HepG2 (cell line): ENCODE data around the gene POMP. TPM values are rescaled to one million over a fixed set of nuclear protein-coding genes. Genes with fewer than 3 reads are reported as not detected.

Source experiments
- ATAC-seq: fragments of 200-7000 bp; cut with Tn5 transposase; 3 replicates; pipeline ENCODE4 v1.9.1; 2020; ENCODE audit warnings: mild to moderate bottlenecking, moderate library complexity
- BruUV-seq: library from RNA; stranded (reverse); fragments of 400-500 nt; replicated peaks from 2 replicates; lab custom pipeline; 2021; lab: Mats Ljungman, UMichigan
- CTCF ChIA-PET: fragments of 300-600 bp; formaldehyde crosslinking; extraction: SDS; loops from one replicate; lab custom pipeline; 2021; ENCODE audit warnings: low total read pairs, inconsistent platforms, low intra/inter-chr PET ratio; lab: Yijun Ruan, JAX
- POLR2A ChIA-PET: fragments of 350-600 bp; sonication (Branson Sonifier 250); formaldehyde crosslinking; loops from one replicate; lab custom pipeline; 2020; ENCODE audit warnings: antibody characterized with exemption, inconsistent platforms; lab: Yijun Ruan, JAX
- DNase-seq: peaks from one replicate; pipeline ENCODE4 v3.0.0-alpha.2; 2015; ENCODE audit warnings: low spot score
- FAIRE-seq: peaks from 3 replicates; lab custom pipeline; 2011; peaks lifted over from hg19 to GRCh38; lab: Jason Lieb, UNC
- H2AFZ ChIP-seq: one replicate; pipeline ENCODE4 v1.6.1; 2011; ENCODE audit warnings: low read length, inconsistent platforms
- H3K27ac ChIP-seq: fragments of 300-600 bp; 3 replicates; pipeline ENCODE4 v1.8.0; 2011; ENCODE audit warnings: mixed run types, mild to moderate bottlenecking, mixed read lengths, low read length, inconsistent platforms; ENCODE audit not compliant: insufficient read depth; ENCODE audit errors: extremely low read length
- H3K27me3 ChIP-seq, 2 experiments: fragments of 200-600 bp in 1 of 2; 2 replicates in 1 of 2; 3 replicates in 1 of 2; pipeline versions ENCODE4 v1.6.0 to v1.8.0; 2011; ENCODE audit warnings: low read length in 2 of 2, mild to moderate bottlenecking in 2 of 2, moderate library complexity in 2 of 2, inconsistent platforms in 1 of 2; ENCODE audit not compliant: insufficient read depth in 2 of 2, control insufficient read depth in 1 of 2
- H3K36me3 ChIP-seq, 2 experiments: fragments of 200-600 bp in 1 of 2; replicated peaks in 1 of 2; 2 replicates in 1 of 2; 3 replicates in 1 of 2; pipeline versions ENCODE4 v1.5.1 to v1.8.0; 2011; ENCODE audit warnings: low read length in 2 of 2, inconsistent platforms in 1 of 2; ENCODE audit not compliant: insufficient read depth in 2 of 2, control insufficient read depth in 1 of 2
- H3K4me1 ChIP-seq: 2 replicates; pipeline ENCODE4 v1.5.1; 2012; ENCODE audit warnings: low read length, inconsistent platforms; ENCODE audit not compliant: insufficient read depth
- H3K4me2 ChIP-seq: 2 replicates; pipeline ENCODE4 v1.6.0; 2011; ENCODE audit warnings: low read depth, low read length, inconsistent platforms
- H3K4me3 ChIP-seq, 3 experiments: fragments of 200-600 bp in 1 of 3; sonication (generic), shearing (Covaris generic) in 1 of 3; replicated peaks in 1 of 3; 2 replicates each; pipeline ENCODE4 v1.5.1; 2011 to 2016; ENCODE audit warnings: low read length in 3 of 3, inconsistent platforms in 2 of 3, low read depth in 2 of 3, mild to moderate bottlenecking in 2 of 3, control low read depth in 1 of 3, mixed read lengths in 1 of 3; ENCODE audit not compliant: insufficient read depth in 1 of 3
- H3K79me2 ChIP-seq: one replicate; pipeline ENCODE4 v1.6.1; 2011; ENCODE audit warnings: low read length, inconsistent platforms; ENCODE audit not compliant: insufficient read depth
- H3K9ac ChIP-seq: 2 replicates; pipeline ENCODE4 v1.6.0; 2011; ENCODE audit warnings: mild to moderate bottlenecking, low read depth, low read length, inconsistent platforms; ENCODE audit not compliant: insufficient read depth
- H3K9me3 ChIP-seq: 2 replicates; pipeline ENCODE4 v1.5.1; 2012; ENCODE audit warnings: mild to moderate bottlenecking, low read length
- H4K20me1 ChIP-seq: 2 replicates; pipeline ENCODE4 v1.6.0; 2011; ENCODE audit warnings: inconsistent platforms, mild to moderate bottlenecking, low read length, moderate library complexity; ENCODE audit not compliant: insufficient read depth
- ATF6 ChIP-seq: sonication (generic); formaldehyde crosslinking; conservative IDR thresholded peaks from 2 replicates; pipeline ENCODE4 v1.4.0; 2020; ENCODE audit warnings: missing genetic modification reagents
- ESRRA ChIP-seq: sonication (generic); formaldehyde crosslinking; IDR thresholded peaks from 2 replicates; pipeline ENCODE4 v1.5.1; 2020; ENCODE audit warnings: mild to moderate bottlenecking, low read depth, missing genetic modification reagents
- ISX ChIP-seq: sonication (generic); formaldehyde crosslinking; conservative IDR thresholded peaks from 2 replicates; pipeline ENCODE4 v1.5.0; 2020; ENCODE audit warnings: missing genetic modification reagents
- MEIS1 ChIP-seq: sonication (generic); formaldehyde crosslinking; IDR thresholded peaks from 2 replicates; pipeline ENCODE4 v1.9.0; 2021; ENCODE audit warnings: mild to moderate bottlenecking, missing genetic modification reagents, moderate library complexity, borderline replicate concordance
- NFE2 ChIP-seq: sonication (generic); formaldehyde crosslinking; IDR thresholded peaks from 2 replicates; pipeline ENCODE4 v1.4.0; 2020; ENCODE audit warnings: missing genetic modification reagents
- PHF5A ChIP-seq: IDR thresholded peaks from one replicate; pipeline ENCODE4 v1.6.1; 2018; ENCODE audit warnings: low read depth, missing genetic modification reagents; ENCODE audit not compliant: unreplicated experiment
- SMC3 ChIP-seq: IDR thresholded peaks from 2 replicates; pipeline ENCODE4 v1.6.1; 2011; ENCODE audit warnings: low read length, improper control_type of control experiment
- SP2 ChIP-seq: sonication (generic); formaldehyde crosslinking; IDR thresholded peaks from 2 replicates; pipeline ENCODE4 v1.5.1; 2020; ENCODE audit warnings: mild to moderate bottlenecking, missing genetic modification reagents
- ZFP37 ChIP-seq: sonication (generic); formaldehyde crosslinking; IDR thresholded peaks from 2 replicates; pipeline ENCODE4 v1.4.0; 2020; ENCODE audit warnings: missing genetic modification reagents, borderline replicate concordance
- ZFP90 ChIP-seq: sonication (generic); formaldehyde crosslinking; IDR thresholded peaks from 2 replicates; pipeline ENCODE4 v1.8.0; 2022; ENCODE audit warnings: missing genetic modification reagents, mild to moderate bottlenecking, inconsistent platforms, borderline replicate concordance
- ZFX ChIP-seq: sonication (generic); formaldehyde crosslinking; IDR thresholded peaks from 2 replicates; pipeline ENCODE4 v1.4.0; 2020; ENCODE audit warnings: mild to moderate bottlenecking, low read depth, missing genetic modification reagents, moderate library complexity
- ZIK1 ChIP-seq: sonication (generic); formaldehyde crosslinking; IDR thresholded peaks from 2 replicates; pipeline ENCODE4 v1.5.0; 2020; ENCODE audit warnings: mild to moderate bottlenecking, low read depth, missing genetic modification reagents, borderline replicate concordance
- ZNF431 ChIP-seq: sonication (generic); formaldehyde crosslinking; IDR thresholded peaks from 2 replicates; pipeline ENCODE4 v1.9.0; 2022; ENCODE audit warnings: missing genetic modification reagents, low read depth, mild to moderate bottlenecking, borderline replicate concordance
- WGBS: methylation state at CpG from one replicate; pipeline ENCODE4 v1.1.6; 2017; ENCODE audit warnings: low lambda C conversion rate; 5-methylcytosine and 5-hydroxymethylcytosine counted together
- in situ Hi-C: cut with HindIII; loops from 2 replicates; pipeline ENCODE4 v1.10.0; 2017; ENCODE audit warnings: low pct_unique_long_range_greater_than_20kb; ENCODE audit not compliant: extremely low pct_ligation_motif_present
- intact Hi-C: fragments of 100-400 bp; cut with micrococcal nuclease; formaldehyde crosslinking; loops from one replicate; pipeline ENCODE4 v1.10.0; 2022; ENCODE audit not compliant: unreplicated experiment
- polyA plus RNA-seq, 8 experiments: library from polyadenylated mRNA; depleted of rRNA in 3 of 8; stranded (reverse) in 7 of 8; unstranded in 1 of 8; fragments of >200 nt; fragmentation: Illumina TruSeq in 4 of 8; extraction: Trizol in 4 of 8; gene quantifications; 2 replicates each; pipeline versions ENCODE4 v1.2.1 to v1.2.3, GENCODE V29; 2011 to 2016; ENCODE audit warnings: low read depth in 4 of 8, missing spikeins in 1 of 8, mixed read lengths in 1 of 8; ENCODE audit not compliant: insufficient read depth in 1 of 8
- total RNA-seq, 5 experiments: library from RNA; depleted of rRNA; stranded (reverse); fragments of >200 nt; fragmentation: Illumina TruSeq; extraction: Trizol; gene quantifications; 2 replicates each; pipeline ENCODE4 v1.2.3, GENCODE V29; 2016; ENCODE audit warnings: low read depth in 1 of 5
- TF ChIP-seq, protein P1 (sequence below): sonication (generic); formaldehyde crosslinking; IDR thresholded peaks from 2 replicates; pipeline ENCODE4 v1.4.0; 2020; ENCODE audit warnings: missing genetic modification reagents, mild to moderate bottlenecking, borderline replicate concordance
- TF ChIP-seq, protein P2 (sequence below): IDR thresholded peaks from 2 replicates; pipeline ENCODE4 v1.6.1; 2016
- TF ChIP-seq, protein P3 (sequence below): sonication (generic); formaldehyde crosslinking; IDR thresholded peaks from 2 replicates; pipeline ENCODE4 v1.5.0; 2020; ENCODE audit warnings: mild to moderate bottlenecking, missing genetic modification reagents

The POMP gene
- total and polyA plus RNA-seq, 2 of the 13 experiments (the other 11 are each of a cell fraction or from before 2014, with no cell fraction given), result 30.6 to 118 TPM

DNA sequence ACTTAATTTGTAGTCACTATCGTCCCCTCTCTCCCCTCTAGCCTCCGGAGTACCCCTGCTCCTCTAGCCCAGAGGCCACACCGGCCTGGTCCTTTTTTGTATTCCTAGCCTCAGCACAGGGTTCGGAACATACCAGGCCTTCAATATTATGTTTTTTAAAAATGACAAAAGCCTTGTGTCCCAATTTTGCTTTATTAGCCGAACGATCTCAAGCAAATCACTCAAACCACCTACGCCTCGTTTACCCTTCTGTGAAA lies 463 bp upstream of the POMP start:
- Histone ChIP-seq H3K27ac (peak overlapping the region; percentile 72), H3K4me1 (peaks cover 51% of the 10 kb centered on the region), H3K36me3 (peaks cover 2 to 18% of the 10 kb centered on the region in 2 experiments), H4K20me1 (0 out of 2 replicates have a peak, but pooled peaks cover 7% of the 10 kb centered on the region), H3K4me2 (peak overlapping the region; percentile 75), H3K9me3 (no peaks in the 10 kb centered on the region), H2AFZ (peak overlapping the region; percentile 22), H3K9ac (peak overlapping the region; percentile 87), H3K27me3 (no peaks in the 10 kb centered on the region; a peak in 1 of 5 replicates), H3K4me3 (peak overlapping the region; percentile 91 to 96 (median 95)), H3K79me2 (peaks cover 57% of the 10 kb centered on the region)
- ATAC-seq, result peak; percentile 59
- TSS peak; percentile 85 for BruUV-seq
- in situ Hi-C loops (no loop called here), intact Hi-C loops (no loop called here)
- TF ChIP-seq ESRRA (CRISPR knock-in tag), result no peak
- TF ChIP-seq, protein P1, sequence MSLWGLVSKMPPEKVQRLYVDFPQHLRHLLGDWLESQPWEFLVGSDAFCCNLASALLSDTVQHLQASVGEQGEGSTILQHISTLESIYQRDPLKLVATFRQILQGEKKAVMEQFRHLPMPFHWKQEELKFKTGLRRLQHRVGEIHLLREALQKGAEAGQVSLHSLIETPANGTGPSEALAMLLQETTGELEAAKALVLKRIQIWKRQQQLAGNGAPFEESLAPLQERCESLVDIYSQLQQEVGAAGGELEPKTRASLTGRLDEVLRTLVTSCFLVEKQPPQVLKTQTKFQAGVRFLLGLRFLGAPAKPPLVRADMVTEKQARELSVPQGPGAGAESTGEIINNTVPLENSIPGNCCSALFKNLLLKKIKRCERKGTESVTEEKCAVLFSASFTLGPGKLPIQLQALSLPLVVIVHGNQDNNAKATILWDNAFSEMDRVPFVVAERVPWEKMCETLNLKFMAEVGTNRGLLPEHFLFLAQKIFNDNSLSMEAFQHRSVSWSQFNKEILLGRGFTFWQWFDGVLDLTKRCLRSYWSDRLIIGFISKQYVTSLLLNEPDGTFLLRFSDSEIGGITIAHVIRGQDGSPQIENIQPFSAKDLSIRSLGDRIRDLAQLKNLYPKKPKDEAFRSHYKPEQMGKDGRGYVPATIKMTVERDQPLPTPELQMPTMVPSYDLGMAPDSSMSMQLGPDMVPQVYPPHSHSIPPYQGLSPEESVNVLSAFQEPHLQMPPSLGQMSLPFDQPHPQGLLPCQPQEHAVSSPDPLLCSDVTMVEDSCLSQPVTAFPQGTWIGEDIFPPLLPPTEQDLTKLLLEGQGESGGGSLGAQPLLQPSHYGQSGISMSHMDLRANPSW (CRISPR knock-in tag), result no peak
- no peak for TF ChIP-seq ATF6 (CRISPR knock-in tag)
- no peak for TF ChIP-seq MEIS1 (CRISPR knock-in tag)
- TF ChIP-seq PHF5A (CRISPR knock-in tag), result no peak
- TF ChIP-seq, protein P2, sequence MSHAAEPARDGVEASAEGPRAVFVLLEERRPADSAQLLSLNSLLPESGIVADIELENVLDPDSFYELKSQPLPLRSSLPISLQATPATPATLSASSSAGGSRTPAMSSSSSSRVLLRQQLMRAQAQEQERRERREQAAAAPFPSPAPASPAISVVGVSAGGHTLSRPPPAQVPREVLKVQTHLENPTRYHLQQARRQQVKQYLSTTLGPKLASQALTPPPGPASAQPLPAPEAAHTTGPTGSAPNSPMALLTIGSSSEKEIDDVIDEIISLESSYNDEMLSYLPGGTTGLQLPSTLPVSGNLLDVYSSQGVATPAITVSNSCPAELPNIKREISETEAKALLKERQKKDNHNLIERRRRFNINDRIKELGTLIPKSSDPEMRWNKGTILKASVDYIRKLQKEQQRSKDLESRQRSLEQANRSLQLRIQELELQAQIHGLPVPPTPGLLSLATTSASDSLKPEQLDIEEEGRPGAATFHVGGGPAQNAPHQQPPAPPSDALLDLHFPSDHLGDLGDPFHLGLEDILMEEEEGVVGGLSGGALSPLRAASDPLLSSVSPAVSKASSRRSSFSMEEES (CRISPR knock-in tag), result no peak
- TF ChIP-seq ZNF431 (CRISPR knock-in tag), result no peak
- no peak for TF ChIP-seq ISX (CRISPR knock-in tag)
- no peak for TF ChIP-seq ZFX
- no peak for TF ChIP-seq NFE2 (CRISPR knock-in tag)
- TF ChIP-seq ZFP37 (CRISPR knock-in tag), result no peak
- TF ChIP-seq, protein P3, sequence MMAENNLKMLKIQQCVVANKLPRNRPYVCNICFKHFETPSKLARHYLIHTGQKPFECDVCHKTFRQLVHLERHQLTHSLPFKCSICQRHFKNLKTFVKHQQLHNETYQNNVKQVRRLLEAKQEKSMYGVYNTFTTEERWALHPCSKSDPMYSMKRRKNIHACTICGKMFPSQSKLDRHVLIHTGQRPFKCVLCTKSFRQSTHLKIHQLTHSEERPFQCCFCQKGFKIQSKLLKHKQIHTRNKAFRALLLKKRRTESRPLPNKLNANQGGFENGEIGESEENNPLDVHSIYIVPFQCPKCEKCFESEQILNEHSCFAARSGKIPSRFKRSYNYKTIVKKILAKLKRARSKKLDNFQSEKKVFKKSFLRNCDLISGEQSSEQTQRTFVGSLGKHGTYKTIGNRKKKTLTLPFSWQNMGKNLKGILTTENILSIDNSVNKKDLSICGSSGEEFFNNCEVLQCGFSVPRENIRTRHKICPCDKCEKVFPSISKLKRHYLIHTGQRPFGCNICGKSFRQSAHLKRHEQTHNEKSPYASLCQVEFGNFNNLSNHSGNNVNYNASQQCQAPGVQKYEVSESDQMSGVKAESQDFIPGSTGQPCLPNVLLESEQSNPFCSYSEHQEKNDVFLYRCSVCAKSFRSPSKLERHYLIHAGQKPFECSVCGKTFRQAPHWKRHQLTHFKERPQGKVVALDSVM (CRISPR knock-in tag), result no peak
- no peak for TF ChIP-seq ZIK1 (CRISPR knock-in tag)
- TF ChIP-seq SMC3, result no peak
- no peak for TF ChIP-seq ZFP90
- TF ChIP-seq SP2 (CRISPR knock-in tag), result no peak
- CTCF ChIA-PET, result no interaction called here
- WGBS, result under 1% methylated on average over 8 of the region's 8 CpGs
- DNase-seq, result no peak
- FAIRE-seq, result no peak
- POLR2A ChIA-PET, result interaction anchor here (0.7 to 1.9 kb wide), 7 partner anchors 10 to 138 kb away, joined by 3 to 11 read pairs (median 7); no protein-coding TSS in a partner anchor
